Right atrium auricular region (tissue), 2 donors: Measurements from ENCODE around the gene PRKG2. TPM values are rescaled to one million over a fixed set of nuclear protein-coding genes. Genes with fewer than 3 reads are reported as not detected.

Source experiments
- DNase-seq: peaks from one replicate; pipeline ENCODE4 v3.0.0-alpha.2; 2019; ENCODE audit warnings: low spot score
- H3K27ac ChIP-seq, 2 donors: fragments of 200-600 bp; sonication (generic); 1 replicate in 1 of 2; 2 replicates in 1 of 2; pipeline ENCODE4 v1.5.1; 2016 to 2019
- H3K27me3 ChIP-seq, 2 donors: fragments of 200-600 bp; sonication (generic); one replicate each; pipeline versions ENCODE4 v1.5.1 to v1.6.0; 2017 to 2019
- H3K36me3 ChIP-seq: fragments of 200-600 bp; sonication (generic); one replicate; pipeline ENCODE4 v1.5.1; 2016
- H3K4me1 ChIP-seq, 2 donors: fragments of 200-600 bp; sonication (generic); one replicate each; pipeline versions ENCODE4 v1.5.1 to v1.6.0; 2017 to 2019
- H3K4me3 ChIP-seq, 2 donors: fragments of 200-600 bp; sonication (generic); 1 replicate in 1 of 2; 2 replicates in 1 of 2; pipeline ENCODE4 v1.5.1; 2017 to 2019; ENCODE audit warnings: mild to moderate bottlenecking in 1 of 2, moderate library complexity in 1 of 2
- H3K9me3 ChIP-seq, 2 donors: fragments of 200-600 bp; sonication (generic); one replicate each; pipeline ENCODE4 v1.5.1; 2019
- CTCF ChIP-seq, 2 donors: fragments of 200-600 bp; sonication (generic); IDR thresholded peaks; one replicate each; pipeline ENCODE4 v1.5.1; 2019; ENCODE audit warnings: antibody characterized with exemption in 2 of 2
- total RNA-seq, 2 donors: library from RNA; depleted of rRNA; stranded (reverse); fragments of >200 nt; gene quantifications; one replicate each; pipeline ENCODE4 v1.1.0, GENCODE V29; 2016

Gene PRKG2, protein sequence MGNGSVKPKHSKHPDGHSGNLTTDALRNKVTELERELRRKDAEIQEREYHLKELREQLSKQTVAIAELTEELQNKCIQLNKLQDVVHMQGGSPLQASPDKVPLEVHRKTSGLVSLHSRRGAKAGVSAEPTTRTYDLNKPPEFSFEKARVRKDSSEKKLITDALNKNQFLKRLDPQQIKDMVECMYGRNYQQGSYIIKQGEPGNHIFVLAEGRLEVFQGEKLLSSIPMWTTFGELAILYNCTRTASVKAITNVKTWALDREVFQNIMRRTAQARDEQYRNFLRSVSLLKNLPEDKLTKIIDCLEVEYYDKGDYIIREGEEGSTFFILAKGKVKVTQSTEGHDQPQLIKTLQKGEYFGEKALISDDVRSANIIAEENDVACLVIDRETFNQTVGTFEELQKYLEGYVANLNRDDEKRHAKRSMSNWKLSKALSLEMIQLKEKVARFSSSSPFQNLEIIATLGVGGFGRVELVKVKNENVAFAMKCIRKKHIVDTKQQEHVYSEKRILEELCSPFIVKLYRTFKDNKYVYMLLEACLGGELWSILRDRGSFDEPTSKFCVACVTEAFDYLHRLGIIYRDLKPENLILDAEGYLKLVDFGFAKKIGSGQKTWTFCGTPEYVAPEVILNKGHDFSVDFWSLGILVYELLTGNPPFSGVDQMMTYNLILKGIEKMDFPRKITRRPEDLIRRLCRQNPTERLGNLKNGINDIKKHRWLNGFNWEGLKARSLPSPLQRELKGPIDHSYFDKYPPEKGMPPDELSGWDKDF
- total RNA-seq, result 10 to 100 TPM in 1 of 2 donors, 1 to 10 TPM in 1; 2.5 to 20.7 TPM

DNA sequence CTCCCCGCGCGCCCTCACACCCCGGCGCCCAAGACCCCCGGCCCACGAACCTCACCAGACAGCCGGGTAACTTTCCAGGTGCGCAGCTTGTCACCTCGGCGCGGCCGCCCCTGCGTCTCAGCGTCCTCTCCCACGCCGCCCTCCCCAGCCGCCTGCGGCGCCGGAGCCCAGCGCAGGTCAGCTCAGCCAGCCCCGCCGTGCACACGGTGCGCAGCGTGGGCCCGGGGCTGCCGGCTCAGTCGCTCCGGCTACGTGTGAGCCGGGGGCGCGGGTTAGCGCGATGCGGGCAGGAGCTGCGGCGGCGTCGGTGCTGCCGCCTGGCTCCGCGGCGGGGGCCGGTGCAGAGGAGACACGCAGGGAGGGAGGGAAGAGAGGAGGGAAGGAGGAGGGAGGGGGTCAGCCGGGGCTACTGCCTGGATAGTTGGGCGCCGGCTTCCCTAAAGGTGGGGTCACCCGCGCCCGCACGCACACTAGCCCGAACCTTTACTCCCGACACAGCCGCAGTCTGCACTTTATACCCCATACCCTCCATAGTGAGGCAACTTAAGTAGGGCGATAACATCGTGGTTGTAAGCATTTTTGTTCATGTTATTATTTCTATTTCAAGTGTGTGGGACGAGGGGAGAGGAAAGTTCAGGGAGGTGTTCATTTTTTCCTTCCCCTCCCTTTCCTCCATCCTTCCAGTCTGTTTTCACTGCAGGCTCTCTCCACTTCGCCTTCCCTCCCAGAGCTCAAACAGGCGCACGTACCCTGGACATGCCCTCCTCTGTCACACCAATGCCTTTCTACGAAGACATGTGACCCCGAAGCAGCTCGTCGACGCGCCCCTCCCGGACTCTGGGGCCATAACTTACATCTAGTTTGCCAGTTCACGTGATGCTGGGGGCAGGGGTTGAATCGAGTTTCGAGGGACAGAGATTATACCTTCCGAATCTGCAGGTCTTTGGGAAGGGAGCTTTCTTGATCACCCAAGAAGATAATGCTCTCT, at the start of gene PRKG2:
Gene PRKG2, minus strand, starts transcription at position 342 of the 988 bp plus-strand sequence. CDS start 10,175 bp downstream, outside the sequence.
- H3K36me3 ChIP-seq, result no peaks in the 10 kb centered on the region
- peak in 1 of 2 donors; percentile 26 for TF ChIP-seq CTCF (IDR thresholded peaks at IDR 0.05)
- DNase-seq, result no peak
- H3K4me1 ChIP-seq, result no peaks in the 10 kb centered on the region
- H3K27me3 ChIP-seq, result no peaks in the 10 kb centered on the region
- peak within 1 kb of the TSS; percentile 85 for H3K27ac ChIP-seq
- H3K9me3 ChIP-seq, result peaks cover 0 to 4% of the 10 kb centered on the region in 2 donors
- peak within 1 kb of the TSS; percentile 61 to 62 for H3K4me3 ChIP-seq

DNA sequence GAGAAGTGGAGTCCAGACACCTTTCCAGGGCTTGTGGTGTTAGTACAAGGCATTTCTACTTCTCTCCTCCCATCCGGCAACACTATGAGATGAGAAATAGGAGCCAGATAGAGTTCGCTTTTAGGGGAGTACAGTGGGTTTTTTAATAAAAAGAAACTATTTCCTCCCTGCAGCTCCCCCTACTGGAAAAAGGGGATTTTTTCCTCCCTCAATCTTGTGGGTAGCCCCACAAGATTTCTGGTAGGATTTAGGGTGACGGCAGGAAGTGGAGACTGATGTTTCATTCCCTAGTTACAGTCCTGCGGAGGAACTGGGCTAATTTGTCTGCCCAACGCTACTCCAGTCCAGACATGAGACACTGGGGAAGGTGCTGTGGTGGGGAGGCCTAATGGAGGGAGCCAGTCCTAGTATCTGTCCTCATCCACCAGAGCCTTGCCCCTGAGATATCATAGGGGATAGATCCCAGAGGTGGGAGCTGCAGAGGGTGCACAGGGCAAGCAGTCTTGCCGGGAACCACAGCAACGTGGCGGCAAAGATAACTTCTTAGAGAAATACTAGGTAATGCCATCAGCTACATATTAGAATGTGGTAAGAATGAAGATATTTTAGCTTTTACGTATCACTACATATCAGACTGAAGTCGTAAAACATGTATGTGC, 45.5 kb upstream of the PRKG2 start:
- peaks cover 0 to 3% of the 10 kb centered on the region in 2 donors for H3K9me3 ChIP-seq

GRCh38 chr4:81258841-81259550, 44.0 kb upstream of the PRKG2 start:
- no peak for DNase-seq
- TF ChIP-seq CTCF (IDR thresholded peaks at IDR 0.05), result no peak
- Histone ChIP-seq H3K27me3 (no peaks in the 10 kb centered on the region), H3K27ac (no peak overlapping the region), H3K4me1 (no peaks in the 10 kb centered on the region), H3K36me3 (no peaks in the 10 kb centered on the region), H3K4me3 (no peak overlapping the region), H3K9me3 (no peaks in the 10 kb centered on the region)

More for the DNA sequence above, 45.5 kb upstream of the PRKG2 start:
- H3K4me1 ChIP-seq, result no peaks in the 10 kb centered on the region
- H3K27me3 ChIP-seq, result no peaks in the 10 kb centered on the region
- no peak for DNase-seq
- peak in 1 of 2 donors; percentile 28 for TF ChIP-seq CTCF (IDR thresholded peaks at IDR 0.05)
- no peak overlapping the region for H3K4me3 ChIP-seq
- no peak overlapping the region for H3K27ac ChIP-seq
- H3K36me3 ChIP-seq, result no peaks in the 10 kb centered on the region

DNA sequence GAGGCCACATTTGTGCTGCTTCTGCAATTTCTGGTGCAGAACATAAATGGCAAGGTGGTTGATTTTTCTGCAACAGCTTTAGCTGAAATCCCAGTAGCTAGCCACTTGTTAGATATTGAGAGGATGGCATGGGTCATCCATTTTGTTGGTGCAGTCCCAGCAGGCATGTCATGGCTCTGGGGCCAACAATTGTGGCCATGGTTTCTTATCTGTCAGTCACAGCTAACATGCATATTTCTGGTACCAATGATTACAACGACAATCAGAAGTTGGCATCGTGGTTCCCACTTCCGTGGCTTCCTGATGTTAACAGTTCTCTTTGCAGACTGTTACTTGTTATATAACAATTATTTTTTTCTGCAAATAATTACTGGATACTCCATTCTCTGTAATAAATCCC, 42.8 kb upstream of the PRKG2 start:
- Histone ChIP-seq H3K4me3 (no peak overlapping the region), H3K27me3 (no peaks in the 10 kb centered on the region), H3K9me3 (no peaks in the 10 kb centered on the region), H3K36me3 (no peaks in the 10 kb centered on the region), H3K4me1 (no peaks in the 10 kb centered on the region), H3K27ac (no peak overlapping the region)
- TF ChIP-seq CTCF (IDR thresholded peaks at IDR 0.05), result no peak
- DNase-seq, result no peak
